ENCODE results near the gene NOTCH4. TPM values are rescaled to one million over a fixed set of nuclear protein-coding genes. Genes with fewer than 3 reads are reported as not detected.

Gene NOTCH4
- total RNA-seq, 1 experiment from 2014 or later, result 0.43 TPM

GRCh38 chr6:32151863-32152768 is 71.8 kb downstream of the NOTCH4 start, which contains the start of gene PRRT1:
Gene PRRT1 (minus strand): TSS chr6:32151939. CDS start chr6:32151827, 112 bp downstream.
- Mint-ChIP-seq H3K4me1 (ENCODE audit: low read depth, unreplicated experiment) (peaks cover 21% of the 10 kb centered on the region), H3K27me3 (ENCODE audit: insufficient read depth, unreplicated experiment) (no peaks in the 10 kb centered on the region), H3K4me3 (ENCODE audit: unreplicated experiment) (peak within 1 kb of the TSS; percentile 86), H3K27ac (ENCODE audit: unreplicated experiment) (peak within 1 kb of the TSS; percentile 96), H3K36me3 (ENCODE audit: insufficient read depth, unreplicated experiment) (peaks cover 30% of the 10 kb centered on the region), H3K9me3 (ENCODE audit: unreplicated experiment) (no peaks in the 10 kb centered on the region)
- Histone ChIP-seq H3K4me1 (peaks cover 32% of the 10 kb centered on the region), H3K36me3 (ENCODE audit: control insufficient read depth, insufficient read depth, low read length) (peaks cover 1% of the 10 kb centered on the region; the same call in 1 of the 2 replicates), H3K4me3 (ENCODE audit: low read depth, low read length) (peak within 1 kb of the TSS; percentile 90), H3K27me3 (replicated peaks; ENCODE audit: control insufficient read depth, insufficient read depth, low read length) (no peaks in the 10 kb centered on the region), H3K9me3 (no peaks in the 10 kb centered on the region)
- CTCF ChIA-PET, result interaction anchor here (1.0 to 1.6 kb wide), 3 partner anchors 8 to 44 kb away, joined by 3 read pairs; no protein-coding TSS in a partner anchor
- intact Hi-C loops (cut with micrococcal nuclease; ENCODE audit: unreplicated experiment), result no loop called here
- POLR2A ChIA-PET, result interaction anchor here (0.9 to 1.5 kb wide), 2 partner anchors 44 to 820 kb away, joined by 5 to 13 read pairs; no protein-coding TSS in a partner anchor
- DNase-seq, result no peak
- no TSS peak for BruUV-seq (replicated peaks)
- no peak for TF ChIP-seq CTCF (IDR thresholded peaks at IDR 0.05; ENCODE audit: insufficient read depth in 1 of 2, low read depth in 1 of 2, low read length in 1 of 2, severe bottlenecking in 1 of 2, unreplicated experiment in 1 of 2)

DNA sequence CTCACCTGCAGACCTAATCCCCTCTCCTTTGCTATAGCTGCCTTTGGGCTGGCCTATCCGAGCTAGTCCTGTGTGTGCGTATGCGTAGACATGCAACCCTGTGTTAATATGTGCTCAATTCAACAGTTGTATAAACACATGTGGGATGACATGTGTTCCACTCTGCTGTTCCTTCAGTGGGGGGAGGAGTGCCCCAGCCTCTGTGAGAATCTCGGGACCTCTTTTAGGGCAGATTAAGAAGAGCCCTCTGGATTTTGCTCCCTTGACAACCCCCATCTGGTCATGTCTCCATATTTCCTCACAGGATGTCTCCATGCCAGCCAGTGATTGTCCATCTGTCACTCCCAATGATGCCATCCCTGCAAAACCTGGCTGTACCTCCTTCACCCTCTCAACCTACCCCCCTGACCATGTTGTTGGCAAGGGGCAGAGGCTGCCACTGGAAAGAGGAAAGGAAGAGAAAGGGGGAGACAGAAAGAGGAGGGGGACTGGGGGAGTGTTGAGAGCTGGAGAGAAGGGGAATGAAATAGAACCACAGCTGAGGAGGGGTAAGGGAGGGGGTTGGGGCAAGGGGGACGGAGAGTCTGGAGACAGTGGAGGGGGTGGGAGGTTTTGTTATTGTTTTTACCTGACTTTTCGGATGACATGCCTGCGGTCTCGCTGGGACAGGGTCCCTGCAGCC is 72.5 kb downstream of the NOTCH4 start:
- H3K36me3 Mint-ChIP-seq (ENCODE audit: insufficient read depth, unreplicated experiment), result peaks cover 28% of the 10 kb centered on the region
- H3K36me3 ChIP-seq (ENCODE audit: control insufficient read depth, insufficient read depth, low read length), result peaks cover 1% of the 10 kb centered on the region; the same call in 1 of the 2 replicates
- ChIA-PET POLR2A (no interaction called here), CTCF (interaction anchor here (1.0 kb wide), 1 partner anchor 44 kb away, joined by 3 read pairs; no protein-coding TSS in a partner anchor)
- DNase-seq, result no peak
- peak overlapping the region; percentile 96 for H3K27ac Mint-ChIP-seq (ENCODE audit: unreplicated experiment)
- BruUV-seq (replicated peaks), result no TSS peak
- no peak for TF ChIP-seq CTCF (IDR thresholded peaks at IDR 0.05; ENCODE audit: insufficient read depth in 1 of 2, low read depth in 1 of 2, low read length in 1 of 2, severe bottlenecking in 1 of 2, unreplicated experiment in 1 of 2)
- H3K4me1 Mint-ChIP-seq (ENCODE audit: low read depth, unreplicated experiment), result peaks cover 28% of the 10 kb centered on the region
- H3K4me3 Mint-ChIP-seq (ENCODE audit: unreplicated experiment), result peak overlapping the region; percentile 26
- H3K9me3 Mint-ChIP-seq (ENCODE audit: unreplicated experiment), result no peaks in the 10 kb centered on the region
- intact Hi-C loops (cut with micrococcal nuclease; ENCODE audit: unreplicated experiment), result no loop called here
- no peaks in the 10 kb centered on the region for H3K27me3 ChIP-seq (replicated peaks; ENCODE audit: control insufficient read depth, insufficient read depth, low read length)
- H3K4me3 ChIP-seq (ENCODE audit: low read depth, low read length), result no peak overlapping the region
- no peaks in the 10 kb centered on the region for H3K9me3 ChIP-seq
- H3K27me3 Mint-ChIP-seq (ENCODE audit: insufficient read depth, unreplicated experiment), result no peaks in the 10 kb centered on the region
- peaks cover 40% of the 10 kb centered on the region for H3K4me1 ChIP-seq

All from Caco-2 (cell line).